Smooth muscle cell (in vitro differentiated cells): ENCODE results near the gene NCAPD3. TPM values are rescaled to one million over a fixed set of nuclear protein-coding genes. Genes with fewer than 3 reads are reported as not detected.
A peak's percentile ranks its signal among the peaks of the same experiment; 100 is the strongest.

Experiments
- DNase-seq: peaks from one replicate; lab custom pipeline; 2025; ENCODE audit not compliant: unreplicated experiment; lab: John Stamatoyannopoulos, UW
- H2AFZ ChIP-seq: fragments of 200-600 bp; sonication (generic); 2 replicates; pipeline ENCODE4 v1.6.0; 2016; ENCODE audit warnings: antibody characterized with exemption, low read depth, mild to moderate bottlenecking
- H3F3A ChIP-seq: fragments of 200-600 bp; sonication (generic); 2 replicates; pipeline ENCODE4 v1.6.0; 2017; ENCODE audit warnings: antibody characterized with exemption, low read depth
- H3K27ac ChIP-seq: fragments of 200-600 bp; sonication (generic); 2 replicates; pipeline ENCODE4 v1.5.1; 2016; ENCODE audit warnings: low read depth, mild to moderate bottlenecking
- H3K27me3 ChIP-seq: fragments of 200-600 bp; sonication (generic); 2 replicates; pipeline ENCODE4 v1.6.1; 2016; ENCODE audit warnings: low read depth, mild to moderate bottlenecking
- H3K36me3 ChIP-seq: fragments of 200-600 bp; sonication (generic); 2 replicates; pipeline ENCODE4 v1.5.1; 2016; ENCODE audit warnings: low read depth
- H3K4me1 ChIP-seq: fragments of 200-600 bp; sonication (generic); 2 replicates; pipeline ENCODE4 v1.5.1; 2016; ENCODE audit warnings: low read depth
- H3K4me2 ChIP-seq: fragments of 200-600 bp; sonication (generic); 2 replicates; pipeline ENCODE4 v1.6.0; 2016; ENCODE audit warnings: mild to moderate bottlenecking
- H3K4me3 ChIP-seq: fragments of 200-600 bp; sonication (generic); 2 replicates; pipeline ENCODE4 v1.5.1; 2016; ENCODE audit warnings: mild to moderate bottlenecking
- H3K79me2 ChIP-seq: fragments of 200-600 bp; sonication (generic); 2 replicates; pipeline ENCODE4 v1.6.0; 2016; ENCODE audit warnings: low read depth, mild to moderate bottlenecking
- H3K9ac ChIP-seq: fragments of 200-600 bp; sonication (generic); 2 replicates; pipeline ENCODE4 v1.6.0; 2016; ENCODE audit warnings: low read depth
- H3K9me3 ChIP-seq: fragments of 200-600 bp; sonication (generic); replicated peaks from 2 replicates; pipeline ENCODE4 v1.5.1; 2016; ENCODE audit warnings: low read depth
- H4K20me1 ChIP-seq: fragments of 200-600 bp; sonication (generic); 2 replicates; pipeline ENCODE4 v1.6.0; 2016; ENCODE audit warnings: low read depth
- WGBS: methylation state at CpG from one replicate; pipeline ENCODE4 v1.1.7; 2016; ENCODE audit warnings: low lambda C conversion rate; 5-methylcytosine and 5-hydroxymethylcytosine counted together
- polyA plus RNA-seq: library from polyadenylated mRNA; unstranded; fragments of >200 nt; fragmentation: Nextera tagmentation; extraction: Ambion mirVana; gene quantifications from 2 replicates; pipeline ENCODE4 v1.2.1, GENCODE V29; 2016
- total RNA-seq: library from RNA; depleted of rRNA; stranded (reverse); fragments of >200 nt; gene quantifications from 2 replicates; pipeline ENCODE4 v1.2.3, GENCODE V29; 2014
- TF ChIP-seq, protein P1 (sequence below): fragments of 200-600 bp; sonication (generic); IDR thresholded peaks from 2 replicates; pipeline ENCODE4 v1.5.1; 2017; ENCODE audit warnings: borderline replicate concordance, mild to moderate bottlenecking, antibody characterized with exemption; ENCODE audit not compliant: insufficient read depth, poor library complexity, severe bottlenecking

Gene NCAPD3
- total and polyA plus RNA-seq, 2 experiments from 2014 or later: 6.6 to 11.0 TPM

DNA sequence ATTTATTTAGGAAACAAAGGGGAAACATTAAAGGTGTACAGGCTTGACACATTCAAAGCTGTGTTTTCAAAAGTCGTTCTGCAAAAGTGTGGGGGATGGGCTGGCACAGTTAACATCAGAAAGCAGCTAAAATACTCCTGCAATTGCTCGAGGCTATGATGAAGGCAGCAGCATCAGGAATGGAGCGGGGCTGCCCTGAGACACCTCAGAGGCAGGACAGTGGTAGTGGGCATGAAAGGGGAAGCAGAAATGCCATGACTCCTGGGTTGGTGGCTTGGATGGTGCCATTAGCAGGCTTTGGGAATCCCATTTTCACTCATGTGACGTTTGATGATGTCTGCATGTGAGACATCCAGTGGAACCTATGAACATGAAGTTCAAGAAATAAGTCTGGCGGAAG is 646 bp downstream of the NCAPD3 start:
- no peaks in the 10 kb centered on the region for H3F3A ChIP-seq
- H3K36me3 ChIP-seq: no peaks in the 10 kb centered on the region
- H3K4me3 ChIP-seq: peak overlapping the region; percentile 83
- H3K9me3 ChIP-seq: no peaks in the 10 kb centered on the region
- peak overlapping the region; percentile 94 for H3K4me2 ChIP-seq
- no peaks in the 10 kb centered on the region for H3K27me3 ChIP-seq
- peak overlapping the region; percentile 49 for H3K9ac ChIP-seq
- TF ChIP-seq, protein P1, sequence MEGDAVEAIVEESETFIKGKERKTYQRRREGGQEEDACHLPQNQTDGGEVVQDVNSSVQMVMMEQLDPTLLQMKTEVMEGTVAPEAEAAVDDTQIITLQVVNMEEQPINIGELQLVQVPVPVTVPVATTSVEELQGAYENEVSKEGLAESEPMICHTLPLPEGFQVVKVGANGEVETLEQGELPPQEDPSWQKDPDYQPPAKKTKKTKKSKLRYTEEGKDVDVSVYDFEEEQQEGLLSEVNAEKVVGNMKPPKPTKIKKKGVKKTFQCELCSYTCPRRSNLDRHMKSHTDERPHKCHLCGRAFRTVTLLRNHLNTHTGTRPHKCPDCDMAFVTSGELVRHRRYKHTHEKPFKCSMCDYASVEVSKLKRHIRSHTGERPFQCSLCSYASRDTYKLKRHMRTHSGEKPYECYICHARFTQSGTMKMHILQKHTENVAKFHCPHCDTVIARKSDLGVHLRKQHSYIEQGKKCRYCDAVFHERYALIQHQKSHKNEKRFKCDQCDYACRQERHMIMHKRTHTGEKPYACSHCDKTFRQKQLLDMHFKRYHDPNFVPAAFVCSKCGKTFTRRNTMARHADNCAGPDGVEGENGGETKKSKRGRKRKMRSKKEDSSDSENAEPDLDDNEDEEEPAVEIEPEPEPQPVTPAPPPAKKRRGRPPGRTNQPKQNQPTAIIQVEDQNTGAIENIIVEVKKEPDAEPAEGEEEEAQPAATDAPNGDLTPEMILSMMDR: no peak
- H2AFZ ChIP-seq: peak overlapping the region; percentile 100
- 4% methylated on average over 5 of the region's 5 CpGs for WGBS
- H4K20me1 ChIP-seq: peaks cover 29% of the 10 kb centered on the region
- no peak for DNase-seq
- peaks cover 15% of the 10 kb centered on the region for H3K4me1 ChIP-seq
- H3K27ac ChIP-seq: no peak overlapping the region
- H3K79me2 ChIP-seq: peaks cover 52% of the 10 kb centered on the region

DNA sequence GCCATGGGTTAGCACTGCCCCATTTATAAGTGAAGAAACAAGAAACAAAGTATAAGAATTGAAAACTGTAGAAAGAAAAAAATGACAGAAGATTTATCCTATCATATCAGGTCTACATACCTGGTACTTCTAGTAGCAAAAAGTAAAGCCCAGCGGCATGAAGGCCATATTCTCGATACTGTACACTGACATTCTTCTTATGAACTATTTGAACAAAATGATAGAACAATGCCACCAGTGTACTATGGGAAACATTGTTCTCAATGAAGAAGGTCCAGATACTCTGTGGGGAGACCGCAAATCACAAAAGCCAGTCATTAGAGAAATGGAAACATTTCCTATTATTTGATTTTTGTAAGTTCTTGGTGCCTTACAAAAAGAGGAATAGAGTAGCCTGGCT is 7.0 kb downstream of the NCAPD3 start:
- Histone ChIP-seq H3K4me1 (no peaks in the 10 kb centered on the region), H3K4me3 (no peak overlapping the region), H3K9ac (no peak overlapping the region), H3K27ac (no peak overlapping the region), H3K79me2 (peaks cover 17% of the 10 kb centered on the region), H3K27me3 (no peaks in the 10 kb centered on the region), H4K20me1 (no peaks in the 10 kb centered on the region), H3K9me3 (no peaks in the 10 kb centered on the region), H2AFZ (no peak overlapping the region), H3K4me2 (no peak overlapping the region), H3K36me3 (no peaks in the 10 kb centered on the region), H3F3A (no peaks in the 10 kb centered on the region)
- TF ChIP-seq, protein P1: no peak
- WGBS: 95% methylated on average over 3 of the region's 3 CpGs
- DNase-seq: no peak

DNA sequence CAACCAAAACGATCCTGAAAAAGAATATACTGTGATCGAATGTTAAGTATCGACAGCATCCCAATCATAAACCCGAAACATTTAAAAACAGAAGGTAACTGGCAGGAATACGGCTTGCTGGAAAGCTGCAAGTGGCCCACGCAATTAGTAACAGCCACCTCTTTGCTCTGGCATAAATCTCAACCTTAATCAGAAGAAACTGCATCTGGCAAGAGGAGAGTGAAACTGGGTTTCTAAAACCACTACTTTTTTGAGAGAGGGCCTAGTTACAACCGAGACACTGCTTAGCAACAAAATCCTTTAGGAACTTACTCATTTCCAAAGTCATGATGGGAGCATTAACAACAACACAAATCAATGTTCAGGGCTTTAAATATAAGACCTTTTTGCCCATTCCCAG is 7.9 kb downstream of the NCAPD3 start:
- H3F3A ChIP-seq: no peaks in the 10 kb centered on the region
- 87% methylated on average over 7 of the region's 7 CpGs for WGBS
- H3K27ac ChIP-seq: no peak overlapping the region
- no peak overlapping the region for H3K9ac ChIP-seq
- TF ChIP-seq, protein P1: no peak
- no peaks in the 10 kb centered on the region for H3K36me3 ChIP-seq
- H3K9me3 ChIP-seq: no peaks in the 10 kb centered on the region
- no peak overlapping the region for H2AFZ ChIP-seq
- no peak for DNase-seq
- H3K79me2 ChIP-seq: peaks cover 8% of the 10 kb centered on the region
- no peaks in the 10 kb centered on the region for H3K27me3 ChIP-seq
- no peaks in the 10 kb centered on the region for H3K4me1 ChIP-seq
- H3K4me3 ChIP-seq: no peak overlapping the region
- H4K20me1 ChIP-seq: no peaks in the 10 kb centered on the region
- H3K4me2 ChIP-seq: no peak overlapping the region

DNA sequence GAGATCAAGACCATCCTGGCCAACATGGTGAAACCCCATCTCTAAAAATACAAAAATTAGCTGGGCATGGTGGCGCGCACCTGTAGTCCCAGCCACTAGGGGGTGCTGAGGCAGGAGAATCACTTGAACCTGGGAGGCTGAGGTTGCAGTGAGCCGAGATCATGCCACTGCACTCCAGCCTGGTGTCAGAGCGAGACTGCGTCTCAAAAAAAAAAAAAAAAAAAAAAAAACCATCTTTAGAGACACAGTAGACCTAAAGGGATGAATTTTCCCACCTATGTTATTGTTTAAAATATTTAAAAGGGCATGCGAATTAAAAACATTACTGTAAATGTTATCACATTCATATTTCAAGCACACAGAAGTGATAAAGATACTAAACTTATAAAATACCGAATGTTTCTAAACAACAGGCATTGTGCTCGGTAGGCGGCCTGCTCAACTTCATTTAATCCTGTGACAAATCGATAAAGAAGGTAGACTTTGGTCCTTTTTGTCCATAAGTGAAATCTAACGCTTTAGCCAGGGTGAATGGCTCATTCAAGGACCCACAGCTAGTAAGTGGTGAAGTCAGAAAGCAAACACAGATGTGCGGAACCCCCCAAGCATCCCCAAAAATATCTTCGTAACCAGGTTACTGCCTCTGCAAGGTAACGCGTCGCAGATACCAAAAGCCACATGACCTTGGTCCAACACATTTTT is 16.1 kb downstream of the NCAPD3 start:
- Histone ChIP-seq H3K4me2 (no peak overlapping the region), H3K27me3 (no peaks in the 10 kb centered on the region), H3K4me3 (no peak overlapping the region), H3K9ac (no peak overlapping the region), H3K79me2 (no peaks in the 10 kb centered on the region), H3K27ac (no peak overlapping the region), H2AFZ (no peak overlapping the region), H3K9me3 (no peaks in the 10 kb centered on the region), H3K4me1 (no peaks in the 10 kb centered on the region), H3F3A (no peaks in the 10 kb centered on the region), H3K36me3 (peaks cover 16% of the 10 kb centered on the region), H4K20me1 (no peaks in the 10 kb centered on the region)
- TF ChIP-seq, protein P1: peak; percentile 70
- WGBS: 88% methylated on average over 16 of the region's 16 CpGs
- no peak for DNase-seq
